Peyer's patch (tissue), 4 donors: ENCODE data around the gene ANK2.

ENCODE experiments used
- POLR2A ChIP-seq, 2 donors: fragments of 450-650 bp; IDR thresholded peaks; one replicate each; pipeline ENCODE4 v1.5.1; 2017; ENCODE audit warnings: antibody characterized with exemption in 2 of 2, mild to moderate bottlenecking in 2 of 2, moderate library complexity in 2 of 2
- TF ChIP-seq, protein P1 (sequence below), 6 experiments: fragments of 450-650 bp in 4 of 6; fragments of 200-600 bp in 2 of 6; sonication (generic) in 1 of 6; IDR thresholded peaks; one replicate each; pipeline ENCODE4 v1.5.1; 2017 to 2019; ENCODE audit warnings: antibody characterized with exemption in 6 of 6, mild to moderate bottlenecking in 3 of 6, moderate library complexity in 1 of 6

- TF ChIP-seq, protein P1, sequence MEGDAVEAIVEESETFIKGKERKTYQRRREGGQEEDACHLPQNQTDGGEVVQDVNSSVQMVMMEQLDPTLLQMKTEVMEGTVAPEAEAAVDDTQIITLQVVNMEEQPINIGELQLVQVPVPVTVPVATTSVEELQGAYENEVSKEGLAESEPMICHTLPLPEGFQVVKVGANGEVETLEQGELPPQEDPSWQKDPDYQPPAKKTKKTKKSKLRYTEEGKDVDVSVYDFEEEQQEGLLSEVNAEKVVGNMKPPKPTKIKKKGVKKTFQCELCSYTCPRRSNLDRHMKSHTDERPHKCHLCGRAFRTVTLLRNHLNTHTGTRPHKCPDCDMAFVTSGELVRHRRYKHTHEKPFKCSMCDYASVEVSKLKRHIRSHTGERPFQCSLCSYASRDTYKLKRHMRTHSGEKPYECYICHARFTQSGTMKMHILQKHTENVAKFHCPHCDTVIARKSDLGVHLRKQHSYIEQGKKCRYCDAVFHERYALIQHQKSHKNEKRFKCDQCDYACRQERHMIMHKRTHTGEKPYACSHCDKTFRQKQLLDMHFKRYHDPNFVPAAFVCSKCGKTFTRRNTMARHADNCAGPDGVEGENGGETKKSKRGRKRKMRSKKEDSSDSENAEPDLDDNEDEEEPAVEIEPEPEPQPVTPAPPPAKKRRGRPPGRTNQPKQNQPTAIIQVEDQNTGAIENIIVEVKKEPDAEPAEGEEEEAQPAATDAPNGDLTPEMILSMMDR (IDR thresholded peaks at IDR 0.05), result no peak
- no peak for TF ChIP-seq POLR2A (IDR thresholded peaks at IDR 0.05)
Observed at GRCh38 chr4:113051361-113051760, 1.9 kb downstream of the ANK2 start.
